Measurements from ENCODE around the gene CRIP1. TPM values are rescaled to one million over a fixed set of nuclear protein-coding genes. Genes with fewer than 3 reads are reported as not detected.

Gene CRIP1
- polyA plus RNA-seq, 1 donor (not counting 4 experiments of a cell fraction or from before 2014, with no cell fraction given), result 1.7 TPM

GRCh38 chr14:105528586-105529318 lies 42.1 kb downstream of the CRIP1 start:
- H3K4me3 ChIP-seq (ENCODE audit: control insufficient read depth in 2 of 3, extremely low read depth in 1 of 3, insufficient read depth in 2 of 3, low read depth in 1 of 3, low read length in 3 of 3), result peak overlapping the region in 1 of 3 experiments; percentile 16
- H2AFZ ChIP-seq (ENCODE audit: control insufficient read depth, low read length), result peak overlapping the region; percentile 80
- H3K36me3 ChIP-seq (ENCODE audit: control insufficient read depth in 2 of 2, extremely low read depth in 1 of 2, insufficient read depth in 2 of 2, low read length in 2 of 2), result no peaks in the 10 kb centered on the region
- FAIRE-seq (no peak), DNase-seq (ENCODE audit: low read depth, low spot score) (no peak)
- peaks cover 49% of the 10 kb centered on the region for H3K27me3 ChIP-seq (ENCODE audit: control insufficient read depth, extremely low read depth, insufficient read depth, low read length)
- H3K9me1 ChIP-seq (ENCODE audit: control insufficient read depth, extremely low read depth, insufficient read depth, low read length), result no peaks in the 10 kb centered on the region
- peak; percentile 63 for TF ChIP-seq EZH2 (IDR thresholded peaks at IDR 0.05; ENCODE audit: low read length)
- TF ChIP-seq, protein P1, sequence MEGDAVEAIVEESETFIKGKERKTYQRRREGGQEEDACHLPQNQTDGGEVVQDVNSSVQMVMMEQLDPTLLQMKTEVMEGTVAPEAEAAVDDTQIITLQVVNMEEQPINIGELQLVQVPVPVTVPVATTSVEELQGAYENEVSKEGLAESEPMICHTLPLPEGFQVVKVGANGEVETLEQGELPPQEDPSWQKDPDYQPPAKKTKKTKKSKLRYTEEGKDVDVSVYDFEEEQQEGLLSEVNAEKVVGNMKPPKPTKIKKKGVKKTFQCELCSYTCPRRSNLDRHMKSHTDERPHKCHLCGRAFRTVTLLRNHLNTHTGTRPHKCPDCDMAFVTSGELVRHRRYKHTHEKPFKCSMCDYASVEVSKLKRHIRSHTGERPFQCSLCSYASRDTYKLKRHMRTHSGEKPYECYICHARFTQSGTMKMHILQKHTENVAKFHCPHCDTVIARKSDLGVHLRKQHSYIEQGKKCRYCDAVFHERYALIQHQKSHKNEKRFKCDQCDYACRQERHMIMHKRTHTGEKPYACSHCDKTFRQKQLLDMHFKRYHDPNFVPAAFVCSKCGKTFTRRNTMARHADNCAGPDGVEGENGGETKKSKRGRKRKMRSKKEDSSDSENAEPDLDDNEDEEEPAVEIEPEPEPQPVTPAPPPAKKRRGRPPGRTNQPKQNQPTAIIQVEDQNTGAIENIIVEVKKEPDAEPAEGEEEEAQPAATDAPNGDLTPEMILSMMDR (optimal IDR thresholded peaks at IDR 0.05 in 1 of 3, IDR thresholded peaks at IDR 0.05 in 1 of 3, conservative IDR thresholded peaks at IDR 0.05 in 1 of 3; ENCODE audit: extremely low read depth in 1 of 3, insufficient read depth in 2 of 3, low read length in 3 of 3), result no peak
- no peaks in the 10 kb centered on the region for H3K9me3 ChIP-seq (ENCODE audit: control insufficient read depth, low read depth, low read length)
- H3K27ac ChIP-seq (ENCODE audit: control insufficient read depth, insufficient read depth, low read length), result no peak overlapping the region
- peaks cover 7% of the 10 kb centered on the region for H3K4me1 ChIP-seq (ENCODE audit: control insufficient read depth, extremely low read depth, insufficient read depth, low read length)
- H4K20me1 ChIP-seq (ENCODE audit: control insufficient read depth, extremely low read depth, insufficient read depth, low read length), result no peaks in the 10 kb centered on the region
- dilution Hi-C loops (cut with MboI; ENCODE audit: extremely low pct_ligation_motif_present, low sequenced_read_pairs), result no loop called here
- peak overlapping the region; percentile 54 for H3K4me2 ChIP-seq (ENCODE audit: control insufficient read depth, extremely low read depth, insufficient read depth, low read depth, low read length)
- H3K9ac ChIP-seq (ENCODE audit: control insufficient read depth, extremely low read depth, insufficient read depth, low read length), result no peak overlapping the region
- H3K79me2 ChIP-seq (ENCODE audit: control insufficient read depth, insufficient read depth, low read length), result no peaks in the 10 kb centered on the region

DNA sequence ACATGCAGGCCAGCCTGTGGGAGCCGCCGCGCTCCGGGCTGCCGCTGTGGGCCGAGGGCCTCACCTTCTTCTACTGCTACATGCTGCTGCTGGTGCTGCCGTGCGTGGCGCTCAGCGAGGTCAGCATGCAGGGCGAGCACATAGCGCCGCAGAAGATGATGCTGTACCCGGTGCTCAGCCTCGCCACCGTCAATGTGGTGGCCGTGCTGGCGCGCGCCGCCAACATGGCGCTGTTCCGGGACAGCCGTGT lies 42.6 kb downstream of the CRIP1 start:
- H3K9me1 ChIP-seq (ENCODE audit: control insufficient read depth, extremely low read depth, insufficient read depth, low read length), result no peaks in the 10 kb centered on the region
- H3K9ac ChIP-seq (ENCODE audit: control insufficient read depth, extremely low read depth, insufficient read depth, low read length), result no peak overlapping the region
- DNase-seq (ENCODE audit: low read depth, low spot score) (no peak), FAIRE-seq (no peak)
- peak overlapping the region; percentile 54 for H3K4me2 ChIP-seq (ENCODE audit: control insufficient read depth, extremely low read depth, insufficient read depth, low read depth, low read length)
- no peak overlapping the region for H2AFZ ChIP-seq (ENCODE audit: control insufficient read depth, low read length)
- peaks cover 49% of the 10 kb centered on the region for H3K27me3 ChIP-seq (ENCODE audit: control insufficient read depth, extremely low read depth, insufficient read depth, low read length)
- no peaks in the 10 kb centered on the region for H3K36me3 ChIP-seq (ENCODE audit: control insufficient read depth in 2 of 2, extremely low read depth in 1 of 2, insufficient read depth in 2 of 2, low read length in 2 of 2)
- no peak overlapping the region for H3K27ac ChIP-seq (ENCODE audit: control insufficient read depth, insufficient read depth, low read length)
- TF ChIP-seq, protein P1 (optimal IDR thresholded peaks at IDR 0.05 in 1 of 3, IDR thresholded peaks at IDR 0.05 in 1 of 3, conservative IDR thresholded peaks at IDR 0.05 in 1 of 3; ENCODE audit: extremely low read depth in 1 of 3, insufficient read depth in 2 of 3, low read length in 3 of 3), result no peak
- no peak for TF ChIP-seq EZH2 (IDR thresholded peaks at IDR 0.05; ENCODE audit: low read length)
- no peaks in the 10 kb centered on the region for H4K20me1 ChIP-seq (ENCODE audit: control insufficient read depth, extremely low read depth, insufficient read depth, low read length)
- no peaks in the 10 kb centered on the region for H3K9me3 ChIP-seq (ENCODE audit: control insufficient read depth, low read depth, low read length)
- no peaks in the 10 kb centered on the region for H3K79me2 ChIP-seq (ENCODE audit: control insufficient read depth, insufficient read depth, low read length)
- dilution Hi-C loops (cut with MboI; ENCODE audit: extremely low pct_ligation_motif_present, low sequenced_read_pairs), result no loop called here
- H3K4me3 ChIP-seq (ENCODE audit: control insufficient read depth in 2 of 3, extremely low read depth in 1 of 3, insufficient read depth in 2 of 3, low read depth in 1 of 3, low read length in 3 of 3), result no peak overlapping the region
- H3K4me1 ChIP-seq (ENCODE audit: control insufficient read depth, extremely low read depth, insufficient read depth, low read length), result peaks cover 7% of the 10 kb centered on the region

Measured in keratinocyte (primary cell).